GM04504 (cell line): ENCODE measurements around the gene MOGAT3.

Experiments
- DNase-seq: peaks from one replicate; pipeline ENCODE4 v3.0.0-alpha.2; 2012; ENCODE audit warnings: low read depth

MOGAT3 gene, protein sequence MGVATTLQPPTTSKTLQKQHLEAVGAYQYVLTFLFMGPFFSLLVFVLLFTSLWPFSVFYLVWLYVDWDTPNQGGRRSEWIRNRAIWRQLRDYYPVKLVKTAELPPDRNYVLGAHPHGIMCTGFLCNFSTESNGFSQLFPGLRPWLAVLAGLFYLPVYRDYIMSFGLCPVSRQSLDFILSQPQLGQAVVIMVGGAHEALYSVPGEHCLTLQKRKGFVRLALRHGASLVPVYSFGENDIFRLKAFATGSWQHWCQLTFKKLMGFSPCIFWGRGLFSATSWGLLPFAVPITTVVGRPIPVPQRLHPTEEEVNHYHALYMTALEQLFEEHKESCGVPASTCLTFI

DNA sequence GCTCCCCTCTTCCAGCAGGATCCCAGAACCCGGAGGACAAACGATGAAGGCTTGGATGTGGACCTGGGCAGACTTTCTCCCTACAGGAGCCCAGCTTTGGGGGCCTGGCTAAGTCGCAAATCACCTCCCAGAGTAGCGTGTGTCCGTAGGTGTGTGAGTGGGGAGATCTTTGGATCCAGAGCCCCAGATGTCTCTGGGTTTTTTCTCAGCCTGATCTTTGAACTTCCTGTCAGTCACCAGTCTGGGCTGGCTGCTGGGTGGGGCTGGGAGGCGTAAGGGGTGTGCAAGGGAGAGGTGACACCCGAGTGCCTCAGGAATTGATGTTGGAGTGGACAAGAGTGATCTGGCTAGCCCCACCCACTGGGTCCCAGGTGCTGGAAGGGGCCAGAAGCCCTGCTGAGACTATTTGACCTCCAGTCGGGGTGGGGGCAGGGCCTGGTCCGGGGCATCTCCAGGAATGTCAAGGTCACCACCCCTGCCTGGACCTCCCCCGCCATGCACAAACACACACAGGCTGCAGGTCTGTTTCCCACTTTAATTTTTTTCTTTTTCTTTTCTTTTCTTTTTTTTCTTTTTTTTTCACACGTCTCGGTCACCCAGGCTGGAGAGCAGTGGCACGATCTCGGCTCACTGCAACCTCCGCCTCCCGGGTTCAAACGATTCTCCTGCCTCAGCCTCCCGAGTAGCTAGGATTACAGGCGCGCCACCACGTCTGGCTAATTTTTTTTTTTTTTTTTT is at the start of gene MOGAT3:
Gene MOGAT3, minus strand, starts transcription at position 175 of the 738 bp plus-strand sequence. CDS start 182 bp downstream, outside the sequence.
- DNase-seq = no peak

DNA sequence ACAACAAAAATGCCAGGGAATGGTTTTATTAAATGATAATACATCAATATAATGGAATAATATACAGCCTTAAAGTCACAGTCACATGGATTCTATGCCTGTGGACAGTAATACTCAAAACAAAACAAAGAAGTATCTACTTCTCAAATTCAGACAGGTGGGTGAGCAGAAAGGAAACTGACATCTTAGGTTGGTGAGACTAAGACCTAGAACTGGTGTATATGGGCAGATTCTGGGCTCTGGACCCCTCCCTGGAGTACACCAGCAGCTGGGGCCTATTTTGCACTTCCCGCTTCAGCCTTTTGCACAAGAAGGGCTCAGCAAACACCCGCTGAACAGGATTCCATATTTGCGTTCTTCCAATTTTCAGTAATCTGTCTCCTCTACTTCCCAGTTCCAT is 49.5 kb upstream of the MOGAT3 start:
- no peak for DNase-seq

DNA sequence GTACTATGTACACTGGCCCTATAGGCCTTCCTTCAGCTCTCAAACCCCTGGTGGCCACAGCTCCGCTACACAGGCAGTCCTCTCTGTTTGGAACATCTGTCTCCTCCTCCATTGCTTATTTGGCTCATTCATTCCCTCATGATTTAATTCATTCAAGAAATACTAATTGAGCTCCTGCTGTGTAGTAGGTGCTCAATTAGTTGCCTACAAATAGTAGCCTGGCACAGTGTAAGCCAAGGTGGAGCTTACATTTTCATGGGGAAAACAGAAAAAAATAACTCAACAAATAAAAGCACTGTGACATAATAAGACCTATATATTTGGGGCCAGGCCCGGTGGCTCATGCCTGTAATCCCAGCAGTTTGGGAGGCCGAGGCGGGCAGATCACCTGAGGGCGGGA is 47.4 kb upstream of the MOGAT3 start:
- no peak for DNase-seq

DNA sequence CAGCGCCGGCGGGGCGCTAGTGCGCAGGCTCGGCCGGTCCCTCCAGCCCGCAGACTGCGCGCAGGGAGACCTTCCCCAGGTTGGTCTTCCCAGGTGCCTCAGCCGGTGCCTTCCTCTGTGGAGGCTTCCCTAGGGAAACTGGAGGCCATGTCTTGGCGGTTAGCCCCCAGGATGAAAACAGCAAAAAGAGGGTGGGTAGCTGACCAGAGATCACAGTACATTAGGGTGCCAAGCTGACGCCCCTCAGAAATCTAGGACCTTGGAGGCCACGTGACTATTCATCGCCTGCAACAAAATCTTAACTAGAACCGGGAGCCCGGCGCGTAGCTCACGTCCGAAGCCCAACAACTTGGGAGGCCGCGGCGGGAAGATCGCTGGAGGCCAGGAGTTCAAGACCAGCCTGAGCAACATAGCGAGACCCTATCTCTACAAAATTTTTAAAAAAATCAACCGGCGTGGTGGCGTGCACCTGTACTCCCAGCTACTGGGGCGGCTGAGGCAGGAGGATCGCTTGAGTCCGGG is 44.4 kb upstream of the MOGAT3 start:
- no peak for DNase-seq

DNA sequence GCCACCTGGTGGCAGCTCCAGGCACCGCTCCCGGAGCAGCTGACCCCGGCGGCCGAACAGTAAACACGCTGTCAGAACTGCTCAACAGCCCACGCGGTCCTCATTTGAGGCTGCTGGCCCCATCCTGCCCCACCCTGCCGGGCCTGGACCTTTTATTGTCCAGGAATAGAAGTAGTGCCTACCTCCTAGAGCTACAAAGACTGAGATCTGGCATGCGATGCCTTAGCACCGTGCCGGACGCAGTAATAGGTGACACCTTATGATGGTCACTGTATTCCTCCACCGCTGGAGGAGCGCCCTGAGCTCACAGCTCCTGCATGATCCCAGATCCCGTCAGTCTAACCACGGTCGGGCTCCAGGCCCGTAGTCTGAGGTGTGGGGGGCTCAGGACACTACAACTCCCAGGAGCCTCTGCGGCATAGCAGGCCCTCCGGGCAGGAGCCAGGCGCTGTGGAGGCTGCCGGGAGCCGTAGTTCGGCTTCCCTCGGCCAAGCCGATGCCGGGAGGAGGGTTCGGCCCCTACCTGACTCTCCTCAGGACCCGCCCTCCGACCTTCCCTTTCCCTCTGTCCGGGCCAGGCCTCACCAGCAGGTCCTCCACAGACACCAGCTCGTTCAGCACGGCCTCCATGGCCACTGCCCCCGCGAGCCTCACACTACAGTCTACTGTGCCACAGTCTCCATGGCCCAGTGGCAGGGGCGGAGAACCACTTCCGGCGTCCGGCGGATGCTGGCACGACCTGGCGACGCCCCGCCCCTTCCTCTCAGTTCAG is 43.7 kb upstream of the MOGAT3 start, which contains the start of gene FIS1:
Gene FIS1, minus strand, starts transcription at position 707 of the 772 bp plus-strand sequence. Its CDS starts 77 bp downstream, at position 630.
- peak; percentile 77 for DNase-seq

DNA sequence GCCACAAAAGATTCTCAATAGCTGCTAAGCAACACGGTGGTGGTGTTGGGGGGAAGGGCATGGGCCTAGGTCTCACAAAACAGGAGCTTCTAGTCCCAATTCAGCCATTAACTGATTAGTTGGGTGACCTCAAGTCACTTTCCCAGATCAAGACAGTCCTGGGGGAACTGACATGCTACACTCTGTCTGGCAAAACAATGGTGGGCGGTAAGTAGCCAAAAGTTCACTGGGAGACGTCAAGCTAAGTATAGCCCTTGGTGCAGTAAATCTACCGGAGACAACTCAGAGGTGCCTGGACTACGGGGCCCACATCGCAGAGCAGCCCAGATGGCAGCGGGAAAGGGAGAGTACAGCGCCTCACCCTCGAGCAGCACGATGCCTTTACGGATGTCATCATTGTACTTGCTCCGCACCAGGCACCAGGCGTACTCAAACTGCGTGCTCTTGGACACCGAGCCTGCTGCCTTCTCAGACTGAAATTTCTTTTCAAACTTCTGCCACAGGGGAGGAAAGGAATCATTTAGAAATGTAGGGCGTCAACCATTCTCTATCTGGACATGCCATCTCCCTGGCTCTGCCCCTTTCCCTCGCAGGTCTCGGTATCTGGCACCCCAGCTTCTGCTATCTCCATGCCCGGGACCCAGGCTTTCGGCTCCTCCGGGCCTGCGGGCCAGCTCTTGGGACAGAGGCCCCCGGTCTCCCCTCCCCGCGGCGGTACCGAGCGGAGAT is 43.0 kb upstream of the MOGAT3 start:
- DNase-seq = no peak

DNA sequence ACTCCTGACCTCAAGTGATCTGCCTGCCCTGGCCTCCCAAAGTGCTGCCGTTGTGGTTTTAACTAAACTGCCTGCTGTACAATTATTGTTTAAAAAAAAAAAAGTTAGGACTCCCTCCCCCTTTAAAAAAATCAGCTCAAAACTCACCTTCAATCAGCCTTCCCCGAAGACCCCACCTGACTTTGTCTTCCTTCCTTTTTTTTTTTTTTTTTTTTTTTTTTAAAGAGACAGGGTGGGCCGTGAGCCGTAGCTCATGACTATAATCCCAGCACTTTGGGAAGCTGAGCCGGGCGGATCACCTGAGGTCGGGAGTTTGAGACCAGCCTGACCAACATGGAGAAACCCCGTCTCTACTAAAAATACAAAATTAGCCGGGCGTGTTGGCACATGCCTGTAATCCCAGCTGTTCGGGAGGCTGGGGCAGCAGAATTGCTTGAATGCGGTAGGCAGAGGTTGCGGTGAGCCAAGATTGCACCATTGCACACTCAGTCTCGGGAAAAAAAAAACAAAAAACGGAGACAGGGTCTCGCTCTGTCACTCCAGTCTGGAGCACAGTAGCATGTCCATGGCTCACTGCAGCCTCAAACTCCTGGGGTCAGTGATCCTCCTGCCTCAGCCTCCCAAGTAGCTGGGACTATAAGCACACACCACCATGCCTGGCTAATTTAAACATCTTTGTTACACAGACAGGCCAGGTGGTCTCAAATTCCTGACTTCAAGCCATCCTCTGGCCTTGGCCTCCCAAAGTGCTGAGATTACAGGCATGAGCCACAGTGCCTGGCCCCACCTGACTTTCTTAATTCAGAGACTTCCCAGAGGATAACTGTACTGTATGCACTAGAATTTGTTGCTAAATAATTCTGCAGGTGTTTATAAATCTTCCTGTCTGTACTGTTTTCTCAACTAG is 40.9 kb upstream of the MOGAT3 start:
- no peak for DNase-seq

DNA sequence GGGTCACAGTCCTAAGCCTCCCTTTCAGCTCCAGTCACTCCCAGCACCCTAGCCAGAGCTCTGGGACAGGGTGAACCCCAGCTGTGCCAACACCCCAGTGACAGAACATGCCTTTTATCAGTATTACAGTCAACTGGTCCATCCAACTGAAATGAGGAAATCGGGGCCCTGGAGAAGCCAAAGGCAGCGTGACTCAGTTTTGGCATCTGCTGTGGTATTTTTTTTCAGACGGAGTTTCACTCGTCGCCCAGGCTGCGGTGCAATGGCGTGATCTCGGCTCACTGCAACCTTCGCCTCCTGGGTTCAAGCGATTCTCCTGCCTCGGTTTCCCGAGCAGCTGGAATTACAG is 40.2 kb upstream of the MOGAT3 start:
- DNase-seq = no peak

DNA sequence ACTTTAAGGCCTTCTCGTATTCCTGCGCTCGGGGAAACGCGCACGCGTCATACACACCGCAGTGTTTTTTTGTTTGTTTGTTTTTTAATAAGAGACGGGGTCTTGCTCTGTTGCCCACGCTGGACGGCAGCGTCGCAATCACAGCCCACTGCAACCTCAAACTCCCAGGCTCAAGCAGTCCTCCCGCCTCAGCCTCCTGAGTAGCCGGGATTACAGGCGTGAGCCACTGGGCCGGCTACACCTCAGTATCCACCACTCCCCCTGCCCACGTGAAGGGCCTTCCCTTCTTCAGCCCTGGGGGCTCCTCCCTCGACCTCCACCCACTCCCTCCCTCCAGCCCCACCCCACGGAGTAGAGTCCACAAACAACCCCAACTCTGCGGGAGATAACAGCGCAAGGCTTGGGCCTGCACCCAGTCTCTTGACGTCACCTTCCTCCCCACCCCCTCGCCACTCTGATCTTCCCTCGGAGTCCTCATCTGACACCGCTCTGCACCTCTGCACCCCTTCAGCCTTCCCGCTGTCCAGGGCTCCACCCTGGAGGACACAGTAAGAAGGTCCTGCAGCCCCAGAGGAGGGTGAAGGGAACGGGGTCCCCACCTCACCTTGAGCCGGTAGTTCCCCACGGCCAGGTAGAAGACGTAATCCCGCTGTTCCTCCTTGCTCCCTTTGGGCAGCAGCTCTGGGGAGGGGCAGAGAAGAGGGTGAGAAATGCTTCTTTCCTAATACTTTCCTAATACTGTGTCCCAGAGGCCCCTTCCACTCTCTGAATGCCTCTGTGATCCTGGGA is 39.6 kb upstream of the MOGAT3 start:
- no peak for DNase-seq

DNA sequence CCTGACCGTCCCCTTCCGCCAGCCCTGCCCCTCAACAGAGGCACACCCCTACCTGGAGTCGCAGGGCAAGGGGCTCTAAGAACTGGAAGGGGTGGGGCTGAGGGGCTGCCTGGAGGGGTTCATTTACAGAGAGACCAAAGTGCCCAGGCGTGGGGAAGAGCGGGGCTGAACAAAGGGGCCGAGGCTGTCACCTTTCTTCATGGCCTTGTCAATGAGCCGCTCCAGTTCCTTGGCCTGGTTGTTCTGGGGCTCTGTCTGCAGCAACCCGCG is 39.0 kb upstream of the MOGAT3 start:
- no peak for DNase-seq

DNA sequence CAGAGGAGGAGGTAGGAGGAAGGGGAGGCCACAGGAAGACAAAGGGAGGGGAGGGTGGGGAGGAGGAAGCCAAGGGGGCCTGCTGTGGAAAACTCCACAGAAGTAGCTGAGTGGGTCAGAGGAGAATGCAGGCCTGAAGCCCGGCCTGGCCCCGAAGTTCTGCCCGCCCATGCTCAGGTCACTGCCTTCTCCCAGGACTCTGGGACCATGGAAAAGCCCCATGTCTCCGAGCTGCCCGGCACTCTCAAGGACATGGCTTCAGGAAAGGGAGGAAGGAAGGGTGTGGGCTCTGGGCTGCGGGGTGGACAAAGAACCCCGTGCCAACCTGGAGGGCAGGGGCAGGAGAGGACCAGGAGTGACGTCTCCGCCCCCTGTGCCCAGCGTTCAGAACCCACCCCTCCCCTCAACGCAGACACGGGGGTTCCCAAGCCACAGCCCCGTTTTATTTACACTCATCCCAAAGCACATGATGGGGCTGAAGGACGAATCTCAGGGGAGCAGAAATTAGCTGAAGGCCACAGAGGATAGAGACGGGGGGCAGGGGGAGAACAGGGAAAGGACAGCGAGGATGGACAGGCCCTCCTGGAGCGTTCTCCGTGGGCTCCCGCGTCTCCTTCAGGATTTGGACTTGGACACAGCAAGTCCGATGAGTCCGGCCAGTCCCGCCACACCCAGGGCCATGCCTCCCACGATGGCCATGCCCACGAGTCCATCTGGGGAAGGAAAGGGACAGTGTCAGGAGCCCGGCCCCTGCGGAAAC is 38.5 kb upstream of the MOGAT3 start:
- DNase-seq = no peak

DNA sequence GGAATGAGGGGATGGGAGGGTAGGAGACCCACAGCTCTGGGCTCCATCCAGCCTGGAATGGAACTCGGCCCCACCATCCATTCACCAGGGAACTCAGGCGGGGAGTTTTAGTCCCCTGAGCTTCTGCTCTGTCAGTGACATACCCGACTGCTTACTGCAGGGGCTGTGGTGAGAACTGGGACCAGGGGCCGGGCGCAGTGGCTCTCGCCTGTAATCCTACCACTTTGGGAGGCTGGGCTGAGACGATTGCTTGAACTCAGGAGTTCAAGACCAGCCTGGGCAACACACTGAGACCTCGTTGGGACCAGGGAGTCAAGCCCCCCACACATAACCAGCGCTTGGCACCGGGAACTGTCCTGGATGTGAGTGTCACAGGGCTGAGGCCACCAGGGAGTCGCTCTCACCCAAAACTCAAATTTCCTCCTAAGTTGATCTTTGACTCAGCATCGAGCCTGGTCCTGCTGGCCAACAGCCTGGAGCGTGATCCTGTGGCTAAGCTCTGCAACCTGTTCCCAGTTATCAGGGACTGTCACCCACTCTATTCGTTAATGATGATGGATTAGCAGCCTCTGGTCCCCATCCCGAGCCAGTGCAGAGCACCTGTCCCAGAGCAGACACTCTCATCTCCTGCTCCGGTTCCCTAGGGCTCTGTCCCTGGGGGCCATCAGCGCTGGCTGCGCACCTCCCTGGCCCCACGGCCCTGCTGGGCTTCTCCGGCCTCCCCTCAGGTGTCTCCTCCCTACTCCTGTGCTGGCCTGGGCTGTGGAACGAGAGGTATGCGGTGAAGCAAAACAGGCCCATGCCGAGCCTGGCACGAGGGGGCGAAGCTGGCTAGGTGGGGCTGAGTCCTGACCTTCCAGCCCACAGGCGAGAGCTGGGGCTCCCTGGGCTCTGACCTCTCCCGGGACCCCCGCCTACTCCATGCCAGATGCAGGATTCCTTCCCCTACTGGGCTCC is 37.7 kb upstream of the MOGAT3 start:
- no peak for DNase-seq

DNA sequence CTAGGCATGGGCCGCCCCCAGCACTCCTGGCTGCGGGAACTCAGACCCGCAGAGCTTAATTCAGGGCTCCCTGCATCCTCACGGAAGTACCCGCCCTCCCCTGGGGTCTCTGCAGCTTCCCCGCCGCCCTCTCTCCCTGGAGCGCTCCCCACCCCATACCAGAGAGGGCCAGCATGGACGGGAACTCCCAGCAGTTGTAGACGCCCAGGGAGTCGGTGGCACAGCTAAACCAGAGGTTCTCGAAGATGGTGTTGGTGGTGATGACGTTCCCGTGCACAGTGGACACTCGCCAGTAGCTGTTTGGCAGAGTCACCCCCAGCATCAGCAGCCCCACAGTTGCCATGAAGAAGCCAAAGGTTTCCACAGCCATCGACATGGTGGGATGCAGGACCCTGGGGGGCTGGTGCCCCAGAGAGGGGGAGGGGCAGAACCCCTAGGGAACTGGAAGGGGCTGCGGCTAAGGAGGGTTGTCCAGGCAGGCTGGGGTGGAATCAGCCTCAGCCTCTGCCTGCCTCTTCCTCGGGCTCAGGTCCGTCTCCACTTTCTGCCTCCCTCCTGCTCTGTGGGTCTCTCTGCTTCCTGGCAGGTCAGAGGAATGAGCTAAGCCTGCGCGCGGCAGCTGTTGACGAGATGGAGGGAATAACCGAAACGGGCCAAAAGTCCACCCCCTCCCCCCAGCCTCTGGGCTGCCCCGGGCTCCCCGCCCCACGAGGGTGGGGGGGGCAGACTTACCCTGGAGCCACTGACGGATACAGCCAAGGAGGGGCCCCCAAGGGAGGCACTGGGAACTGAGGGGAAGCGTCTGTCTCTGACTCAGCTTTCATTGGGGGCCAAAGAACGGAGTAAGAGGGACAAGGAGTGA is 36.6 kb upstream of the MOGAT3 start, which contains the start of gene CLDN15:
Gene CLDN15, minus strand, starts transcription at position 597 of the 862 bp plus-strand sequence. Its CDS starts 221 bp downstream, at position 376.
- DNase-seq = no peak

DNA sequence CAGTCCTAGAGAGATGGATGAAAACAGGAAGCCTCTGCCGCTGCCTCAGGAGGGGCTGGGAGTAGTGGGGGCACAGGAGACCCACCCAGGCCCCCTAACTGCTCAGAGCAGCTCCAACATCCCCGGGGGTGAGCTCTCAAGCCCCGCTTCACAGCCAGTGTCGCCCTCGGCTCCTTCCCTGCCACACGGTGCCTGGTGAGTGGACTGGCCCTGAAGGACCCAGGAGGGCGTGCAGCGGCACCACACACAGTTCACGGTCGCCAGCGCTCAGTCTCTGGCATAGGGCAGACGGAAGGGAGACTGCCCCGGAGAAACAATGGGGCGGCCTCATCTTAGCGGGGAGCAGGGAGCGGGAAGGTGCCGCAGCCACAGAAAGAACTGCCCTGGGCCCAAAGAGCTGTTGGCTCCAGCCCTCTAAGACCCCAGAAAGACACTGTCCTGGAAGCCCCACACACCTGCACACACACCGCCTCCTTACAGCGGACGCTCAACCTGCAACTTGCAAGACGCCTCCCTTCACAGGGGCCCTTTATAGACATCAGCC is 35.5 kb upstream of the MOGAT3 start:
- DNase-seq = no peak

DNA sequence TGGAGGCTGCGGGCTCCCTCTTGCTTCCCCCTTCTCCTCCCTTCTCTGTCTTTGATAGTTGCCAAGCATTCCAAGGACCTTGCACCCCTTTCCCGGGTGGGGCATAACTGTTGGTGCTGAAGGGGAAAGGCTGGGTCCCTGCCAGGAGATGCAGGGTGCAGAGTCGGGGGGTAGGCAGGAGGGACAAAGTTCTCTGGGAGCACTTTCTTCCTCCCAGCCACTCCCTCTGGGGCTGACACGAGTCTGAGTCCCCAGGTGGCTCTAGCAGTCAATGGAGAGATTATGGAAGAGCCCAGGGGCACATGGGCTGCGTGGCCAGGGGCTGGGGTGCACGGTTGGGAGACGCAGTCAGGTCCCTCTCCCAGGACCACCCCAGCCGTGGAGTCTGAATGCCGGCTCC is 34.7 kb upstream of the MOGAT3 start:
- no peak for DNase-seq

DNA sequence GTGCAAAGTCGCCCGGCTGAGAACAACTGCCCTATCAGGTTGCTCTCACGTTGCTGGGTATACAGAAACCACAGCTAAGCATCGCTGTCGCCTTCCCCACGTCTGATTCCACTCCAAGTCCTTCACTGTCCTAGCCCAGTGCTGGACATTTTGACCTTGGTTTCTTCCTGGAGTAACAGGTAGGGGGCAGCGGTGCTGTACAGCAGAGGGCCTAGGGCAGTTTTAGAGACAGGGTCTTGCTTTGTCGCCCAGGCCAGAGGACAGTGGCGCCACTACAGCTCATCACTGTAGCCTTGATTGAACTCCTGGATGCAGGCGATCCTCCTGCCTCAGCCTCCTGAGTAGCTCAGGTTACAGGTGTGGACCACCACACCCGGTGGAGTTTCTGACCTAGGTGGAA is 34.2 kb upstream of the MOGAT3 start:
- DNase-seq = no peak

DNA sequence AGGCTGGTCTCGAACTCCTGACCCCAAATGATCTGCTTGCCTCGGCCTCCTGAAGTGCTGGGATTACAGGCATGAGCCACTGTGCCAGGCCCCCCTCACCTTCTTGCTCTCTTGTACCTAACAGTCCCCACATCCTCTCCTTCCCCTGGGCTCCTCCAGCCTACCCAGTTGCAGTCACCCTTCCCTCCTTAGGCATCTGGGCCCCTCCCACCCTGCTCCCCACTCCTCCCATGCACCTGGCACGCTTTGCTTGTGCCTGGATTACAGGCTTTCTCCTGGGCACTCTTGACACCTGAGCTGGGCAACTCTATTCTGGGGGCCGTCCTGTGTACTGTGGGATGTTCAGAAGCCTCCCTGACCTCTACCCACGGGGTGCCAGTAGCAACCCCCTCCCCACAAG is 33.8 kb upstream of the MOGAT3 start:
- DNase-seq = no peak
